NCI-H2081 treated with DMSO at 0.1 percent for 48 hours (cell line): ENCODE measurements around the gene GSTA3.
"Not testable (repeated sequence)": the region's sequence is repeated elsewhere in the genome, so short reads cannot be mapped to it uniquely, and the experiment has no call there.

Source experiments
- DNase-seq: peaks from one replicate; lab custom pipeline; 2025; lab: John Stamatoyannopoulos, UW

The GSTA3 gene

DNA sequence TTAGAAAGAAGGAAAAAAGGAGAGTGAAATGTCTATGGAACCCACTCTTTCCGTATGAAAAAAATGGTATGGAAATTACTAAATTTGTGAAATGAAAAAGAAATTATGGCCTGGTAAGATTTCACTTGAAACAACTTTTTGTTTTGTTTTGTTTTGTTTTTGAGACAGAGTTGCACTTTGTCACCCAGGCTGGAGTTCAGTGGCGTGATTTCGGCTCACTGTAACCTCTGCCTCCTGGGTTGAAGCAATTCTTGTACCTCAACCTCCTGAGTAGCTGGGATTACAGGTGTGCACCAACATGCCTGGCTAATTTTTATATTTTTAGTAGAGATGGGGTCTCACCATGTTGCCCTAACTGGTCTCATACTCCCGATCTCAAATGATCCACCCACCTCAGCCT is 51.1 kb downstream of the GSTA3 start:
- DNase-seq: no peak

DNA sequence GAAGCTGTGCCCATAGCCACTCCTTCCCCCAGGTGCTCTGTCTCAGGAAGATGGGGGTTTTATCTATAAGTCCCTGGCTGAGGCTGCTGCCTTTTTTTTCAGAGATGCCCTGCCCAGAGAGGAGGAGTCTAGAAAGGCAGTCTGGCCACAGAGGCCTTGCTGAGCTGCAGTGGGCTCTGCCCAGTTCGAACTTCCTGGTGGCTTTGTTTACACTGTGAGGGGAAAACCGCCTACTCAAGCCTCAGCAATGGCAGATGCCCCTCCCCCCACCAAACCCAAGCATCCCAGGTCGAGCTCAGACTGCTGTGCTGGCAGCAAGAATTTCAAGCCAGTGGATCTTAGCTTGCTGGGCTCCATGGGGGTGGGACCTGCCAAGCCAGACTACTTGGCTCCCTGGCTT is 53.4 kb downstream of the GSTA3 start:
- not testable (repeated sequence) for DNase-seq

DNA sequence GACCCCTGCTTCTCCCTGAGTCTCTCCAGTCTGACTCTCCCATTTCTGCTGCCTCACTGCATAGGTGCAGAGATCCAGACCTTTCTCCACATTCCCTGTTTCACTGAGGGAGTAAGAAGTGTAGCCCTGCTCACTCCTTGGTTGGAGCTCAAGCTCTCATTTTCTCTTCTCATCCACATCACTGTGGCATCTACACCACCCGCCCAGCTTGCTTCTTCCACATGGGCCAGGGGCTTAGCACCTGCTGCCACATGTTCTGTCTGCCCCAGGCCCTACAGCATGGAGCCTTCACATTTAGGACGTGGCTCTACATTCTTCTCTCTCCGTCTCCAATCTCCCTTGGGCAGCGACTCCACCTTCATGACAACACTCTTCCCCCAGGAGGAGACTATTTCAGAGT is 60.4 kb downstream of the GSTA3 start:
- no peak for DNase-seq
